Muscle of leg (tissue), 11 donors: ENCODE data around the gene CLTCL1. TPM values are rescaled to one million over a fixed set of nuclear protein-coding genes. Genes with fewer than 3 reads are reported as not detected.

Experiments used
- DNase-seq: peaks from one replicate; pipeline ENCODE4 v3.0.0; 2013
- H3K27ac ChIP-seq: one replicate; pipeline ENCODE4 v1.5.1; 2013; ENCODE audit warnings: mild to moderate bottlenecking, low read length, control low read depth
- H3K27me3 ChIP-seq: one replicate; pipeline ENCODE4 v1.6.1; 2013; ENCODE audit warnings: low read length; ENCODE audit not compliant: control insufficient read depth, insufficient read depth
- H3K36me3 ChIP-seq: one replicate; pipeline ENCODE4 v1.6.1; 2013; ENCODE audit warnings: low read length; ENCODE audit not compliant: control insufficient read depth, insufficient read depth
- H3K4me1 ChIP-seq: one replicate; pipeline ENCODE4 v1.6.1; 2013; ENCODE audit warnings: low read length; ENCODE audit not compliant: control insufficient read depth, insufficient read depth
- H3K4me3 ChIP-seq: one replicate; pipeline ENCODE4 v1.5.1; 2013; ENCODE audit warnings: low read length, control low read depth
- H3K9me3 ChIP-seq: replicated peaks from 2 replicates; pipeline ENCODE4 v1.6.1; 2013; ENCODE audit warnings: low read depth, low read length; ENCODE audit not compliant: control insufficient read depth
- WGBS: methylation state at CpG from one replicate; pipeline ENCODE4 v1.1.5; 2013; ENCODE audit warnings: missing lambda C conversion rate; ENCODE audit not compliant: insufficient coverage; 5-methylcytosine and 5-hydroxymethylcytosine counted together
- polyA plus RNA-seq, 8 donors: library from polyadenylated mRNA; unstranded; fragments of 120-200 nt; gene quantifications; one replicate each; pipeline versions ENCODE4 v1.2.1 to v1.2.3, GENCODE V29; 2013; ENCODE audit warnings: inconsistent platforms in 1 of 8, low replicate concordance in 1 of 8; ENCODE audit not compliant: insufficient read length in 8 of 8, insufficient read depth in 1 of 8
- total RNA-seq: library from RNA; stranded (reverse); fragments of 120-200 nt; gene quantifications from one replicate; pipeline ENCODE4 v1.2.4, GENCODE V29; 2013

The CLTCL1 gene
- total and polyA plus RNA-seq, 9 donors = 11.9 to 23.4 (median 19.1) TPM

GRCh38 chr22:19182472-19183157 lies 108.9 kb downstream of the CLTCL1 start:
- Histone ChIP-seq H3K36me3 (peaks cover 4% of the 10 kb centered on the region), H3K27me3 (no peaks in the 10 kb centered on the region), H3K4me1 (peaks cover 40% of the 10 kb centered on the region), H3K9me3 (no peaks in the 10 kb centered on the region), H3K4me3 (no peak overlapping the region), H3K27ac (peak overlapping the region; percentile 47)
- DNase-seq = no peak
- 65% methylated on average over 4 of the region's 9 CpGs for WGBS

- no peaks in the 10 kb centered on the region for H3K27me3 ChIP-seq
- no peaks in the 10 kb centered on the region for H3K9me3 ChIP-seq
- 60% methylated on average over 6 of the region's 12 CpGs for WGBS
- no peaks in the 10 kb centered on the region for H3K36me3 ChIP-seq
- H3K27ac ChIP-seq = peak overlapping the region; percentile 69
- H3K4me3 ChIP-seq = no peak overlapping the region
- DNase-seq = no peak
- H3K4me1 ChIP-seq = peaks cover 47% of the 10 kb centered on the region
These were observed 109.6 kb downstream of the CLTCL1 start for GRCh38 chr22:19181786-19182471.

GRCh38 chr22:19180740-19181410 lies 110.6 kb downstream of the CLTCL1 start:
- Histone ChIP-seq H3K4me3 (no peak overlapping the region), H3K36me3 (no peaks in the 10 kb centered on the region), H3K27ac (peak overlapping the region; percentile 69), H3K9me3 (no peaks in the 10 kb centered on the region), H3K4me1 (peaks cover 56% of the 10 kb centered on the region), H3K27me3 (no peaks in the 10 kb centered on the region)
- 86% methylated on average over 4 of the region's 11 CpGs for WGBS
- no peak for DNase-seq

- no peaks in the 10 kb centered on the region for H3K36me3 ChIP-seq
- H3K4me3 ChIP-seq = no peak overlapping the region
- DNase-seq = no peak
- H3K9me3 ChIP-seq = no peaks in the 10 kb centered on the region
- H3K27ac ChIP-seq = no peak overlapping the region
- WGBS = 85% methylated on average over 9 of the region's 9 CpGs
- peaks cover 56% of the 10 kb centered on the region for H3K4me1 ChIP-seq
- H3K27me3 ChIP-seq = no peaks in the 10 kb centered on the region
These were observed 111.3 kb downstream of the CLTCL1 start for GRCh38 chr22:19180234-19180633.

DNA sequence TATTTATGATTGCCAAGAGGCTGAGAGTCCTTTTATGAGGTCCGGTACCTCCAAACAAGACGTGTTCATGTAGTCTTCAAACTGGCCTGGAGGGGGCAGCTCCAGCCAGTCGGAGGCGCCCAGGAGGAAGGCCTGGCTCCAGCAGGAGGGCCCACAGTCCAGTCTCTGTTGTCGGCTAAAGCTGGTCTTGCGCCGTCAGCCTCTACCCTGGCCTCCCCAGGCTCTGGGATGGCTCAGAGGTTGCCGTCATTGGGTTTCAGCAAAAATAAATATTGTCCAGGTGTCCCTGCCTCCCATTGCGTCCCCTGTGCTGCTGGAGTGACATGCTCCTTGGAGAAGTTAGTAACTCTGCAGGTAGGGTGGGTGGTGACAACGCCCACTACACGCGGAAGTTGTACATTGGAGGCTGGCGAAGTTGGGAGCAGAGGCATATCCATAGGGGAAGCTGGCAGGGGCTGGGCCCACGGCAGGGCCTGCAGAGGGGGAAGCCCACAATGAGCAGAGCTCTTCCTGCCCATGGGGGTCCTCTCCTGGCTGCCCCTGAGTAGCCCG lies 111.9 kb downstream of the CLTCL1 start:
- Histone ChIP-seq H3K4me1 (peaks cover 54% of the 10 kb centered on the region), H3K36me3 (peaks cover 5% of the 10 kb centered on the region), H3K4me3 (peak overlapping the region; percentile 50), H3K27ac (peak overlapping the region; percentile 76), H3K27me3 (no peaks in the 10 kb centered on the region), H3K9me3 (no peaks in the 10 kb centered on the region)
- WGBS = 30% methylated on average over 13 of the region's 15 CpGs
- DNase-seq = peak; percentile 88

DNA sequence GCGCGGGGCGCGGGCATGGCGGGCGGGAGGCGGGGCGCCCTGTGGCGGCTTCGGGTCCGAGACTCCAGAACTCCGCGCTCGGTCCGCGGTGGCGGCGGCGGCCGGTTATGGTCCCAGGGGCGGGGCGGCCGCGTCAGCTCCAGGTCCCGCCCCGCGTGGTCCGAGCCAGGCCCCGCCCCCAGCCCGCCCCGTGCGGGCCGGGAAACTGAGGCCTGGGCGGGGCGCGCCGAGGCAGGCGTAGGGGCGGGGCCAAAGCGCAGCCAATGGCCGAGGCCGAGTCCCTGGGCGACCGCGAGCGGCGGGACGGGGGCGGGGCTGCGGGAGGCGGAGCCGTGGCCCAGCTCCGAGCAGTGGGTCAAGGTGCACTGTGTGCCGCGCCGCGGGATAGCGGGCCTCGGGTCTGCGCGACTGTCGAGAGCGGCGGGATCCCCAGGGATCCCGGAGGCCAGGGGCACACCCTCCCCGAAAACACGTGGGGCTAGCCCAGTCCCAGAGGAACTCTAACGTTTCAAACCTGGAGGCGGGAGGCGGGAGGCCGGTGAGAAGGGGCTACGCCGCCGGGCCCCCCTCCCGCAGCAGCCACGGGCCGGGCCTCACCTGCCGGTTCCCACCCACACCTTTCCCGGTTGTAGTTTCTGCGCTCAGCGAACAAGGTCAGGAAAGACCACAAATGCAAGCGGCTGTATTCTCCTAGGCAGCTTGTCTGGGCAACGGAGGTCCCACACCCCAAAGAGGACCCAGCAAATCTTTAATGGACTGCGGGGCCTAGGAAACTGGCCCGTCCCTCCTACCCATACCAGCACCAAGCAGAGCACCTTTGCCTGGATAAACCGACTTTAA lies 112.6 kb downstream of the CLTCL1 start, which contains the start of gene SLC25A1:
Gene SLC25A1, minus strand, starts transcription at position 80 of the 840 bp plus-strand sequence. Its CDS starts 63 bp downstream, at position 17.
- Histone ChIP-seq H3K27me3 (no peaks in the 10 kb centered on the region), H3K4me3 (peak within 1 kb of the TSS; percentile 55), H3K4me1 (peaks cover 60% of the 10 kb centered on the region), H3K36me3 (peaks cover 10% of the 10 kb centered on the region), H3K27ac (peak within 1 kb of the TSS; percentile 76), H3K9me3 (no peaks in the 10 kb centered on the region)
- DNase-seq = peak; percentile 94
- under 1% methylated on average over 83 of the region's 86 CpGs for WGBS

- no peaks in the 10 kb centered on the region for H3K27me3 ChIP-seq
- H3K36me3 ChIP-seq = peaks cover 16% of the 10 kb centered on the region
- peak overlapping the region; percentile 55 for H3K4me3 ChIP-seq
- WGBS = under 1% methylated on average over 78 of the region's 80 CpGs
- H3K9me3 ChIP-seq = no peaks in the 10 kb centered on the region
- peak overlapping the region; percentile 29 for H3K27ac ChIP-seq
- peaks cover 67% of the 10 kb centered on the region for H3K4me1 ChIP-seq
- DNase-seq = peak; percentile 72
These were observed 113.4 kb downstream of the CLTCL1 start for GRCh38 chr22:19178065-19178656.

GRCh38 chr22:19177164-19178064 lies 114.1 kb downstream of the CLTCL1 start:
- H3K27me3 ChIP-seq = no peaks in the 10 kb centered on the region
- no peaks in the 10 kb centered on the region for H3K9me3 ChIP-seq
- H3K36me3 ChIP-seq = peaks cover 18% of the 10 kb centered on the region
- DNase-seq = no peak
- peaks cover 73% of the 10 kb centered on the region for H3K4me1 ChIP-seq
- H3K27ac ChIP-seq = no peak overlapping the region
- 18% methylated on average over 55 of the region's 55 CpGs for WGBS
- peak overlapping the region; percentile 55 for H3K4me3 ChIP-seq
